ENCODE measurements around the gene RAB31.

DNA sequence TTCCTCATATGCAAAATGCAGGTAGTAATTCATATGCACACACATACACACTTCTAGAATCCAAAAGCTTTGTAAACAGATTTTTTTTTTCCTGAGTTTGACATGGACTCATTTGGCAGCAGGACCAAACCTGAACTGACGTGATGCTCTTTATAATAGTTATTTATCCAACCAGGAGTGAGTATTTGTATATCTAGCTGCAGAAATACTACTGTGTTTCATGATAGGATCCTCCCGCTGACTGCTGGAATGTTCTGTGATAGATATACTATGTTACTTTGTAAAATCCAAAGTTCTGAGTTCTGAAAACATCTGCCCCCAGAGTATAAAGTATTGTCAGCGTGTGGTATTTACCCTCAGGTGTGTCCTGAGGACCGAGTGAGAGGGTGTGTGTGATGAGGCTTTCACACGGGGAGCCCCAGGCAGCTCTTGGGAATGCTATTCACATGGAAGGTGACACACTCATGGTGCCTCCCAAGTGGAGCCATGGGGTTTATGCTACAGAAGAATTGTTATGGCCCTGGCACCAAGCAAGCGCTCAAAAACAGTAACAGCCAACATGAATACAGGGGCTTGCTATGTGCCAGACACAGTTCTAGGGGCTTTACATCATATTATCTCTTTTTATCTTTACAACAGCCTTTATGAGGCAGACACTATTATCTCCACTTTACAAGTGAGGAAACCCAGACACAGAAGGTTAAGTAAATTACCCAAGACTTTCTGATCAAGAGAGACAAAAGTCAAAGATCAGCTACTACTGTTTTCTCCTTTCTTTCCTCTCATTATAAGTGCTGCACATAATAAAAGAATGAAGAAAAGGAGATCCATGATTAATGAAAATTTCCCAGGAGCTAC lies 161.0 kb downstream of the RAB31 start:
- TF ChIP-seq HOXA7 (CRISPR knock-in tag; IDR thresholded peaks at IDR 0.05; ENCODE audit: borderline replicate concordance) (no peak), KLF16 (tag by site-specific recombination; IDR thresholded peaks at IDR 0.05) (no peak)
